Nephron progenitor cell (in vitro differentiated cells): ENCODE results near the gene ATP2A1.

Source experiments
- DNase-seq: peaks from one replicate; pipeline ENCODE4 v3.0.0; 2021
- H3K27ac Mint-ChIP-seq: 2 replicates; pipeline ENCODE4 v1.8.0; 2021; ENCODE audit warnings: mild to moderate bottlenecking, moderate library complexity, mixed read lengths
- H3K27me3 Mint-ChIP-seq: 2 replicates; pipeline ENCODE4 v1.8.0; 2021; ENCODE audit warnings: mild to moderate bottlenecking, low read depth, mixed read lengths; ENCODE audit not compliant: poor library complexity
- H3K36me3 Mint-ChIP-seq: 2 replicates; pipeline ENCODE4 v1.8.0; 2021; ENCODE audit warnings: low read depth, mixed read lengths
- H3K4me1 Mint-ChIP-seq: 2 replicates; pipeline ENCODE4 v1.8.0; 2021; ENCODE audit warnings: mixed read lengths
- H3K4me3 Mint-ChIP-seq: 2 replicates; pipeline ENCODE4 v1.8.0; 2021; ENCODE audit warnings: mild to moderate bottlenecking, moderate library complexity, mixed read lengths
- H3K9me3 Mint-ChIP-seq: 2 replicates; pipeline ENCODE4 v1.8.0; 2021; ENCODE audit warnings: mild to moderate bottlenecking, moderate library complexity, mixed read lengths
- TF ChIP-seq, protein P1 (sequence below): fragments of 200-600 bp; sonication (generic); IDR thresholded peaks from 2 replicates; pipeline ENCODE4 v1.5.0; 2021; ENCODE audit warnings: antibody characterized with exemption

ATP2A1 gene

DNA sequence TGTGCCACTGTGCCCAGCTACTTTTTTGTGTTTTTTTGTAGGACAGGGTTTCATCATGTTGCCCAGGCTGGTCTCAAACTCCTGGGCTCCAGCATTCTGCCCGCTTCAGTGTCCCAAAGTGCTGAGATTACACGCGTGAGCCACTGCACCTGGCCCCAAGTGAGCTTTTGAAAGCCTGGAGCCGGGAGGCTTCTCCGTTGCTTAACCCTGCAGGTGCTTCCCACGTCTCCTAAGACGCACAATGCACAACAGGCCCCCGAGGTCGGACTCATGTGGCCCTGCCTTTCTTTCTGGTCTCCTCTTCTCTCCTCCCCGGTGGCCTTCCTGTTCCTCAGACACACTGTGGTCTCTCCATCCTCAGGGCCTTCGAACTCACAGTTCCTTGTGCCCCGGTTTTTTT lies 34.3 kb downstream of the ATP2A1 start:
- Mint-ChIP-seq H3K4me3 (no peak overlapping the region), H3K4me1 (peaks cover 6% of the 10 kb centered on the region), H3K27me3 (no peaks in the 10 kb centered on the region), H3K9me3 (no peaks in the 10 kb centered on the region), H3K36me3 (peaks cover 27% of the 10 kb centered on the region), H3K27ac (peak overlapping the region; percentile 86)
- TF ChIP-seq, protein P1, sequence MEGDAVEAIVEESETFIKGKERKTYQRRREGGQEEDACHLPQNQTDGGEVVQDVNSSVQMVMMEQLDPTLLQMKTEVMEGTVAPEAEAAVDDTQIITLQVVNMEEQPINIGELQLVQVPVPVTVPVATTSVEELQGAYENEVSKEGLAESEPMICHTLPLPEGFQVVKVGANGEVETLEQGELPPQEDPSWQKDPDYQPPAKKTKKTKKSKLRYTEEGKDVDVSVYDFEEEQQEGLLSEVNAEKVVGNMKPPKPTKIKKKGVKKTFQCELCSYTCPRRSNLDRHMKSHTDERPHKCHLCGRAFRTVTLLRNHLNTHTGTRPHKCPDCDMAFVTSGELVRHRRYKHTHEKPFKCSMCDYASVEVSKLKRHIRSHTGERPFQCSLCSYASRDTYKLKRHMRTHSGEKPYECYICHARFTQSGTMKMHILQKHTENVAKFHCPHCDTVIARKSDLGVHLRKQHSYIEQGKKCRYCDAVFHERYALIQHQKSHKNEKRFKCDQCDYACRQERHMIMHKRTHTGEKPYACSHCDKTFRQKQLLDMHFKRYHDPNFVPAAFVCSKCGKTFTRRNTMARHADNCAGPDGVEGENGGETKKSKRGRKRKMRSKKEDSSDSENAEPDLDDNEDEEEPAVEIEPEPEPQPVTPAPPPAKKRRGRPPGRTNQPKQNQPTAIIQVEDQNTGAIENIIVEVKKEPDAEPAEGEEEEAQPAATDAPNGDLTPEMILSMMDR = no peak
- DNase-seq = no peak

DNA sequence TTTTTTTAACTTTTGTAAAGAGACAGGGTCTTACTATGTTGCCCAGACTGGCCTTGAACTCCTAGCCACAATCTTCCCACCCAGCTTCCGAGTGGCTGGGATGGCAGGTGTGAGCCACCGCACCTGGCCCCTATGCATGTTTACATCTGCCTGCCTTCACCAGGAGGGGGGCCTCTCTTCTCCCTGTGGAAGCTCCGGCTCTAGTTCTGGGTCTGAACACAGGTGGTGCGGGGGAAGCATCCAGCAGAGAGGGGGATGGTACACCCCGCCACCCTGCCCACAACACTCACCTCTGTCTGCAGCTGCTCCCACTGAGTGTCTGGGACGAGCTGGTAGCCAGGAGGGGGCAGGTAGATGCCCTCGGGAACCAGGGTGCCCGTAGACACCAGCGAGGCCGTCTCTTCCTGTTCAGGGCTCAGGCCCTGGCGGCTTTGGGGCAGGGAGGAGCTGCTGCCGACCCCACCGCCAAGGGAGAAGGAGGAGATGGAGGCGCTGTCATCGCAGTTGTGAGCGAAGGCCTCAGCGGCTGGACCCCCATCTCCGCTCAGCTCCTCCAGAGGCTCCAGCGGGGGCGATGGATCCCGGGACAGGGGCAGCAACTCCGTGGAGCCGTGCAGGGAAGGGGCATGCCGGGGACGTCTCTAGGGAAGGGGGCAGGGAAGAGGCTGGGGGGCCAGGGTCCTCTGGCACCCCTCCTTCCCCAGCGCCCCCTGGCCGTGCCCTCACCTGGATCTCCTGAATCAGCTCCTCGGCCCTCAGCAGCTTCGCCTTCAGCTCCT lies 35.8 kb downstream of the ATP2A1 start:
- no peak overlapping the region for H3K4me3 Mint-ChIP-seq
- TF ChIP-seq, protein P1 = no peak
- no peak for DNase-seq
- no peaks in the 10 kb centered on the region for H3K27me3 Mint-ChIP-seq
- peaks cover 6% of the 10 kb centered on the region for H3K4me1 Mint-ChIP-seq
- H3K36me3 Mint-ChIP-seq = peaks cover 29% of the 10 kb centered on the region
- H3K9me3 Mint-ChIP-seq = no peaks in the 10 kb centered on the region
- no peak overlapping the region for H3K27ac Mint-ChIP-seq

DNA sequence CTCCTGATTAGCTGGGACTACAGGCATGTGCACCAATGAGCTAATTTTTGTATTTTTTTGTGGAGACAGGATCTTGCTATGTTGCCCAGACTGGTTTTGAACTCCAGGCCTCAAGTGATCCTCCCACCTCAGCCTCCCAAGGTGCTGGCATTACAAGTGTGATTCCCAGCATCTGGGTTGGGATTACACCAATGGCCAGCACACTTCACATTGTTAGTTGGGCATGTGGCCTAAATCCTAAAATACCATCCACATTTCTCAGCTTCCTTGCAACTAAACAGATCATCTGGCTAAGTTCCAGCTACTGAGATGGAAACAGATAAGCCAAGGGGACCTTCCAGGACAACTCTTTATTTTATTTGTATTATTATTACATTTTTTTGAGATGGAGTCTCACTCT lies 36.9 kb downstream of the ATP2A1 start:
- Mint-ChIP-seq H3K4me3 (no peak overlapping the region), H3K36me3 (peaks cover 37% of the 10 kb centered on the region), H3K9me3 (no peaks in the 10 kb centered on the region), H3K4me1 (peaks cover 3% of the 10 kb centered on the region), H3K27me3 (no peaks in the 10 kb centered on the region), H3K27ac (no peak overlapping the region)
- DNase-seq = no peak
- TF ChIP-seq, protein P1 = no peak

DNA sequence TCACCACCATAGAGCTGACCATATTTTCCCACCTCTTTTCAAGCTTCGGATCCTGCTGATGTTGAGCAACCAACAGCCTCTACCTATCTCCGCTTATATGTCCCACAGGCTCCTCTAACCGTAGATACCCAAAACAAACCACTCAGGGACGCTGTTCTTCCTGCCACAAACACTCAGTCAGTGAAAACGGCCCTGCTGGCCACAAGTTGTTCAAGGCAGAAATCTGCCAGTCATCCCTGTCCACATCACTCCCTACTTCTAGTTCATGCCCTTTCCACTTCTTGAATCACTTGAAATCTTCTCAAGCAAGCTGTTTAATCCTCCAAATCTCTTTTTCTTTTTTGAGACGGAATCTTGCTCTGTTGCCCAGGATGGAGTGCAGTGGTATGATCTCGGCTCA lies 38.8 kb downstream of the ATP2A1 start:
- Mint-ChIP-seq H3K4me1 (no peaks in the 10 kb centered on the region), H3K27ac (peak overlapping the region; percentile 2), H3K9me3 (no peaks in the 10 kb centered on the region), H3K36me3 (peaks cover 43% of the 10 kb centered on the region), H3K4me3 (no peak overlapping the region), H3K27me3 (no peaks in the 10 kb centered on the region)
- TF ChIP-seq, protein P1 = no peak
- DNase-seq = no peak

DNA sequence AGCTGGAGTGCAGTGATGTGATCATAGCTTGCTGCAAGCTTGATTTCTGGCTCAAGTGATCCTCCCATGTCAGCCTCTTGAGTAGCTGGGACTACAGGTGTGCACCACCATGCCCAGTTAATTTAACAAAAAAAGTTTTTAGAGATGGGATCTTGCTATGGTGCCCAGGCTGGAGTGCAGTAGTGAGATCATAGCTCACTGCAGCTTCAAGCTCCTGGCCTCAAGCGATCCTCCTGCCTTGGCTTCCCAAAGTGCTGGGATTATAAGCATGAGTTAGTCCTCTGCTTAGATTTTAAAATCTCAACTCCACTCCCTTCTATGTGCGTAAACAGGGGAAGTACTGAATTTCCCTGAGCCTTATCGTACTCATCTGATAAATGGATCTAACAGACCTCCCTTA lies 40.4 kb downstream of the ATP2A1 start:
- no peak overlapping the region for H3K4me3 Mint-ChIP-seq
- no peaks in the 10 kb centered on the region for H3K9me3 Mint-ChIP-seq
- H3K27me3 Mint-ChIP-seq = no peaks in the 10 kb centered on the region
- no peak for DNase-seq
- peaks cover 34% of the 10 kb centered on the region for H3K36me3 Mint-ChIP-seq
- TF ChIP-seq, protein P1 = no peak
- no peak overlapping the region for H3K27ac Mint-ChIP-seq
- H3K4me1 Mint-ChIP-seq = peaks cover 4% of the 10 kb centered on the region

DNA sequence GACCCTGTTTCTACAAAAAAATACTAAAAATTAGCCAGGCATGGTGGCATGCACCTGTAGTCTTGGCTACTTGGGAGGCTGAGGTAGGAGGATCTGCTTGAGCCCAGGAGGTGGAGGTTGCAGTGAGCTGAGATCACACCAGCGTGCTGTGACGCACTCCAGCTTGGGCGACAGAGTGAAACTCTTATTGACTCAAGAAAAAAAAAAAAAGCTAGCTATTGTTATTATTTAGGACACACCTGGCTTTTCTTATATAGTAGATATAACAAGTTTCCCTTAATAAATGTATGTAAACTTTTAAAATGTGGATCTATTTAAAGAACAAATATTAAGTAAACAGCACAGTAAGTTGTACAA lies 44.9 kb downstream of the ATP2A1 start:
- Mint-ChIP-seq H3K27me3 (no peaks in the 10 kb centered on the region), H3K27ac (no peak overlapping the region), H3K4me1 (peaks cover 26% of the 10 kb centered on the region), H3K9me3 (no peaks in the 10 kb centered on the region), H3K4me3 (peak overlapping the region; percentile 91), H3K36me3 (peaks cover 15% of the 10 kb centered on the region)
- no peak for DNase-seq
- TF ChIP-seq, protein P1 = no peak
